ENCODE measurements around the gene POP7. TPM values are rescaled to one million over a fixed set of nuclear protein-coding genes. Genes with fewer than 3 reads are reported as not detected.
A peak's percentile ranks its signal among the peaks of the same experiment; 100 is the strongest.
"Not testable (repeated sequence)": the region's sequence is repeated elsewhere in the genome, so short reads cannot be mapped to it uniquely, and the experiment has no call there.

The POP7 gene
- total RNA-seq, 1 experiment from 2014 or later: 79.2 TPM

GRCh38 chr7:100696123-100696521 lies 9.8 kb upstream of the POP7 start:
- ChIA-PET CTCF (interaction anchor here (1.1 to 8.5 kb wide), 6 partner anchors 7 to 156 kb away, joined by 4 to 108 read pairs (median 9); partner anchors contain the start of genes MOSPD3, POP7 and SLC12A9), POLR2A (interaction anchor here (5.4 kb wide), 1 partner anchor 10 kb away, joined by 30 read pairs; the partner anchor contains the start of gene POP7)
- ATAC-seq: no peak
- TF ChIP-seq ZNF121 (CRISPR knock-in tag; IDR thresholded peaks at IDR 0.05) (peak; percentile 98), ZBTB21 (CRISPR knock-in tag; IDR thresholded peaks at IDR 0.05; ENCODE audit: borderline replicate concordance) (no peak), GTF2I (CRISPR knock-in tag; conservative IDR thresholded peaks at IDR 0.05) (peak; percentile 91), ZNF263 (CRISPR knock-in tag; IDR thresholded peaks at IDR 0.05; ENCODE audit: low read depth) (no peak), CREB1 (CRISPR knock-in tag; IDR thresholded peaks at IDR 0.05) (no peak), SOX15 (CRISPR knock-in tag; IDR thresholded peaks at IDR 0.05) (no peak), NFE2L1 (CRISPR knock-in tag; IDR thresholded peaks at IDR 0.05) (no peak)
- TF ChIP-seq, protein P1, sequence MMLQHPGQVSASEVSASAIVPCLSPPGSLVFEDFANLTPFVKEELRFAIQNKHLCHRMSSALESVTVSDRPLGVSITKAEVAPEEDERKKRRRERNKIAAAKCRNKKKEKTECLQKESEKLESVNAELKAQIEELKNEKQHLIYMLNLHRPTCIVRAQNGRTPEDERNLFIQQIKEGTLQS (CRISPR knock-in tag; conservative IDR thresholded peaks at IDR 0.05): no peak
- H3K9me3 Mint-ChIP-seq: no peaks in the 10 kb centered on the region
- peaks cover 44% of the 10 kb centered on the region for H3K4me1 Mint-ChIP-seq
- peak overlapping the region; percentile 63 for H3K4me3 Mint-ChIP-seq
- H3K36me3 Mint-ChIP-seq: peaks cover 9% of the 10 kb centered on the region
- H3K27ac Mint-ChIP-seq: peak overlapping the region; percentile 93
- DNase-seq (ENCODE audit: low spot score): no peak
- H3K27me3 Mint-ChIP-seq (ENCODE audit: low read depth): no peaks in the 10 kb centered on the region

DNA sequence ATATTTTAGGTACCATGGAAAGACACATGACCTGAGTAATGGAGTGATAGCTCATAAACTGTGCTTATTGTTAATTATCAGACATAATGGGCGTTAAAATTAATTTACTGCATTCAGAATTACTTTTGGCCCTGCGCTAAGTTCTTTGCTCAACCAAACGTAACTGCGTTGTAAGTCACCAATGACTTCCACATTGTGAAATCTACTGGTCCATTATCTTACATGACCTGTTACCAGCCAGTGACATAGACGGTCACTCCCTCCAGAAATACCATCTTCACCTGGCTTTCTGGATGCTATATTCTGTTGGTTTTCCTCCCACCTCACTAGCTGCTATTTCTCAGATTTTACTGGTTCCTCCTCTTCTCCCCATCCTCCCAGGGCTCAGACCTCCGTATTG lies 6.9 kb upstream of the POP7 start:
- Mint-ChIP-seq H3K36me3 (no peaks in the 10 kb centered on the region), H3K27me3 (ENCODE audit: low read depth) (no peaks in the 10 kb centered on the region), H3K4me3 (no peak overlapping the region), H3K27ac (no peak overlapping the region), H3K4me1 (peaks cover 24% of the 10 kb centered on the region), H3K9me3 (no peaks in the 10 kb centered on the region)
- ATAC-seq (no peak), DNase-seq (ENCODE audit: low spot score) (no peak)
- ChIA-PET POLR2A (no interaction called here), CTCF (interaction anchor here (0.7 to 1.3 kb wide), 3 partner anchors 26 to 68 kb away, joined by 4 to 7 read pairs (median 4); no protein-coding TSS in a partner anchor)
- no peak for TF ChIP-seq JUN (CRISPR knock-in tag; IDR thresholded peaks at IDR 0.05)
- no peak for TF ChIP-seq ZNF281 (CRISPR knock-in tag; IDR thresholded peaks at IDR 0.05)
- TF ChIP-seq FOXJ3 (CRISPR knock-in tag; IDR thresholded peaks at IDR 0.05; ENCODE audit: borderline replicate concordance): no peak
- no peak for TF ChIP-seq ZNF263 (CRISPR knock-in tag; IDR thresholded peaks at IDR 0.05; ENCODE audit: low read depth)
- TF ChIP-seq E2F5 (CRISPR knock-in tag; IDR thresholded peaks at IDR 0.05): no peak
- no peak for TF ChIP-seq NR2C2 (CRISPR knock-in tag; IDR thresholded peaks at IDR 0.05)
- no peak for TF ChIP-seq ZNF425 (CRISPR knock-in tag; conservative IDR thresholded peaks at IDR 0.05)
- no peak for TF ChIP-seq FOXK1 (CRISPR knock-in tag; IDR thresholded peaks at IDR 0.05)
- TF ChIP-seq, protein P2, sequence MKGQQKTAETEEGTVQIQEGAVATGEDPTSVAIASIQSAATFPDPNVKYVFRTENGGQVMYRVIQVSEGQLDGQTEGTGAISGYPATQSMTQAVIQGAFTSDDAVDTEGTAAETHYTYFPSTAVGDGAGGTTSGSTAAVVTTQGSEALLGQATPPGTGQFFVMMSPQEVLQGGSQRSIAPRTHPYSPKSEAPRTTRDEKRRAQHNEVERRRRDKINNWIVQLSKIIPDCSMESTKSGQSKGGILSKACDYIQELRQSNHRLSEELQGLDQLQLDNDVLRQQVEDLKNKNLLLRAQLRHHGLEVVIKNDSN (CRISPR knock-in tag; IDR thresholded peaks at IDR 0.05): no peak
- TF ChIP-seq, protein P1 (CRISPR knock-in tag; conservative IDR thresholded peaks at IDR 0.05): no peak
- TF ChIP-seq, protein P3, sequence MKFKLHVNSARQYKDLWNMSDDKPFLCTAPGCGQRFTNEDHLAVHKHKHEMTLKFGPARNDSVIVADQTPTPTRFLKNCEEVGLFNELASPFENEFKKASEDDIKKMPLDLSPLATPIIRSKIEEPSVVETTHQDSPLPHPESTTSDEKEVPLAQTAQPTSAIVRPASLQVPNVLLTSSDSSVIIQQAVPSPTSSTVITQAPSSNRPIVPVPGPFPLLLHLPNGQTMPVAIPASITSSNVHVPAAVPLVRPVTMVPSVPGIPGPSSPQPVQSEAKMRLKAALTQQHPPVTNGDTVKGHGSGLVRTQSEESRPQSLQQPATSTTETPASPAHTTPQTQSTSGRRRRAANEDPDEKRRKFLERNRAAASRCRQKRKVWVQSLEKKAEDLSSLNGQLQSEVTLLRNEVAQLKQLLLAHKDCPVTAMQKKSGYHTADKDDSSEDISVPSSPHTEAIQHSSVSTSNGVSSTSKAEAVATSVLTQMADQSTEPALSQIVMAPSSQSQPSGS (CRISPR knock-in tag; IDR thresholded peaks at IDR 0.05; ENCODE audit: borderline replicate concordance, low read depth): no peak
- no peak for TF ChIP-seq RELA (CRISPR knock-in tag; IDR thresholded peaks at IDR 0.05; ENCODE audit: borderline replicate concordance)
- TF ChIP-seq FOXP1 (CRISPR knock-in tag; IDR thresholded peaks at IDR 0.05; ENCODE audit: borderline replicate concordance): no peak
- no peak for TF ChIP-seq GTF2I (CRISPR knock-in tag; conservative IDR thresholded peaks at IDR 0.05)
- no peak for TF ChIP-seq SOX15 (CRISPR knock-in tag; IDR thresholded peaks at IDR 0.05)
- no peak for TF ChIP-seq KAT7 (CRISPR knock-in tag; IDR thresholded peaks at IDR 0.05; ENCODE audit: borderline replicate concordance)

DNA sequence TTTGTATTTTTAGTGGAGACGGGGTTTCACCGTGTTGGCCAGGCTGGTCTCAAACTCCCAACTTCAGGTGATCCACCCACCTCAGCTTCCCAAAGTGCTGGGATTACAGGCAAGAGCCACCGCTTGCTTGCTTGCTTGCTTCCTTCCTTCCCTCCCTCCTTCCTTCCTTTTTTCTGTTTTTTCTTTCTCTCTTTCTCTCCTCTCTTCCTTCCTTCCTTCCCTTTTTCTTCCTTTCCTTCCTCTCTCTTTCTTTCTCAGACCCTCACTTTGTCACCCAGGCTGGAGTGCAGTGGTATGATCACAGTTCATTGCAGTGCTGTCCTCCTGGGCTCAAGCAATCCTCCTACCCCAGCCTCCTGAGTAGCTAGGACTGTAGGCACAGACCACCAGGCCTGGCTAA lies 4.8 kb upstream of the POP7 start:
- Mint-ChIP-seq H3K4me1 (peaks cover 11% of the 10 kb centered on the region), H3K27ac (peak overlapping the region; percentile 62; the same call in 1 of the 2 replicates)
- ATAC-seq; H3K36me3 Mint-ChIP-seq; H3K9me3 Mint-ChIP-seq; DNase-seq (ENCODE audit: low spot score); POLR2A ChIA-PET; H3K27me3 Mint-ChIP-seq (ENCODE audit: low read depth); H3K4me3 Mint-ChIP-seq: not testable (repeated sequence)
- CTCF ChIA-PET: interaction anchor here (1.3 to 6.3 kb wide), 2 partner anchors 8 to 24 kb away, joined by 7 to 108 read pairs; partner anchors contain the start of gene GIGYF1

Measured in WTC11 (cell line).